ENCODE results near the gene SURF2. TPM values are rescaled to one million over a fixed set of nuclear protein-coding genes. Genes with fewer than 3 reads are reported as not detected.
"Not testable (repeated sequence)": the region's sequence is repeated elsewhere in the genome, so short reads cannot be mapped to it uniquely, and the experiment has no call there.

The SURF2 gene
- total RNA-seq, 4 donors from 2014 or later: 16.1 to 36.4 (median 28.7) TPM

GRCh38 chr9:133320421-133320881 lies 35.9 kb upstream of the SURF2 start:
- H3K27ac ChIP-seq (replicated peaks in 1 of 4): no peak overlapping the region
- no peaks in the 10 kb centered on the region for H3K36me3 ChIP-seq
- H3K4me1 ChIP-seq: no peaks in the 10 kb centered on the region
- intact Hi-C loops (cut with DNase I): no loop called here
- TF ChIP-seq POLR2A (IDR thresholded peaks at IDR 0.05; ENCODE audit: low read depth) (no peak), POLR2AphosphoS5 (IDR thresholded peaks at IDR 0.05) (no peak), EP300 (IDR thresholded peaks at IDR 0.05) (no peak)
- TF ChIP-seq, protein P1, sequence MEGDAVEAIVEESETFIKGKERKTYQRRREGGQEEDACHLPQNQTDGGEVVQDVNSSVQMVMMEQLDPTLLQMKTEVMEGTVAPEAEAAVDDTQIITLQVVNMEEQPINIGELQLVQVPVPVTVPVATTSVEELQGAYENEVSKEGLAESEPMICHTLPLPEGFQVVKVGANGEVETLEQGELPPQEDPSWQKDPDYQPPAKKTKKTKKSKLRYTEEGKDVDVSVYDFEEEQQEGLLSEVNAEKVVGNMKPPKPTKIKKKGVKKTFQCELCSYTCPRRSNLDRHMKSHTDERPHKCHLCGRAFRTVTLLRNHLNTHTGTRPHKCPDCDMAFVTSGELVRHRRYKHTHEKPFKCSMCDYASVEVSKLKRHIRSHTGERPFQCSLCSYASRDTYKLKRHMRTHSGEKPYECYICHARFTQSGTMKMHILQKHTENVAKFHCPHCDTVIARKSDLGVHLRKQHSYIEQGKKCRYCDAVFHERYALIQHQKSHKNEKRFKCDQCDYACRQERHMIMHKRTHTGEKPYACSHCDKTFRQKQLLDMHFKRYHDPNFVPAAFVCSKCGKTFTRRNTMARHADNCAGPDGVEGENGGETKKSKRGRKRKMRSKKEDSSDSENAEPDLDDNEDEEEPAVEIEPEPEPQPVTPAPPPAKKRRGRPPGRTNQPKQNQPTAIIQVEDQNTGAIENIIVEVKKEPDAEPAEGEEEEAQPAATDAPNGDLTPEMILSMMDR (IDR thresholded peaks at IDR 0.05): no peak
- H3K9me3 ChIP-seq: no peaks in the 10 kb centered on the region
- peaks cover 0 to 9% (median 0%) of the 10 kb centered on the region in 4 donors for H3K27me3 ChIP-seq
- DNase-seq (ENCODE audit: extremely low spot score): no peak
- no peak overlapping the region for H3K4me3 ChIP-seq
- WGBS: 70% methylated on average over 8 of the region's 13 CpGs

DNA sequence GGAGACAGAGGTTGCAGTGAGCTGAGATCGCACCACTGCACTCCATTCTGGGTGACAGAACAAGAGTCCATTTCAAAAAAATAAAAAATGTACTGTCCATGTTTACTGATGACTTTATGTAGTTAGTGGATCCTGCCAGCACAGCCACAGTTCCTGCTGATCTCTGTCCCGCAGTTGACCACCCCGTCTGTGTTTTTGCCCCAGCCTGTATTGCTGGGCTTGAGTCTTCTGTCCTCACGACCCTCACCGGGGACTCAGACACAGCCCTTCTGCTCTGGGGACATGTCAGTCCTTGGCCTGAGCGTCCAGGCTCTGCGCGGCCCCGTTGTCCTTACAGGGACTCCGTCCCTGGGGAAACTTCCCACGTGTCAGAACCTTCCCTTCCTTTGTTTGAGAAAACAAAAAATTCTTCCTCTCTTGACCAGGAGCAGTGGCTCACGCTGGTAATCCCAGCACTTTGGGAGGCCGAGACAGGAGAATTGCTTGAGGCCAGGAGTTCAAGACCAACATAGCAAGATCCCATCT lies 34.9 kb upstream of the SURF2 start:
- intact Hi-C loops (cut with DNase I): no loop called here
- H3K4me3 ChIP-seq: no peak overlapping the region
- WGBS: 86% methylated on average over 13 of the region's 13 CpGs
- no peak for TF ChIP-seq POLR2AphosphoS5 (IDR thresholded peaks at IDR 0.05)
- H3K27me3 ChIP-seq: peaks cover 0 to 9% (median 0%) of the 10 kb centered on the region in 4 donors
- no peaks in the 10 kb centered on the region for H3K9me3 ChIP-seq
- H3K27ac ChIP-seq (replicated peaks in 1 of 4): no peak overlapping the region
- H3K36me3 ChIP-seq: no peaks in the 10 kb centered on the region
- DNase-seq (ENCODE audit: extremely low spot score): no peak
- H3K4me1 ChIP-seq: no peaks in the 10 kb centered on the region

- intact Hi-C loops (cut with DNase I): no loop called here
- no peaks in the 10 kb centered on the region for H3K9me3 ChIP-seq
- H3K4me1 ChIP-seq: no peaks in the 10 kb centered on the region
- H3K27ac ChIP-seq (replicated peaks in 1 of 4): no peak overlapping the region
- no peak for DNase-seq (ENCODE audit: extremely low spot score)
- no peak overlapping the region for H3K4me3 ChIP-seq
- H3K27me3 ChIP-seq: peaks cover 0 to 4% (median 0%) of the 10 kb centered on the region in 4 donors
- 84% methylated on average over 10 of the region's 14 CpGs for WGBS
- no peaks in the 10 kb centered on the region for H3K36me3 ChIP-seq
- TF ChIP-seq, protein P1 (IDR thresholded peaks at IDR 0.05): no peak
Observed at GRCh38 chr9:133322701-133323100, 33.6 kb upstream of the SURF2 start.

GRCh38 chr9:133323211-133323610 lies 33.1 kb upstream of the SURF2 start:
- 85% methylated on average over 10 of the region's 10 CpGs for WGBS
- H3K4me1 ChIP-seq: no peaks in the 10 kb centered on the region
- no peak overlapping the region for H3K27ac ChIP-seq (replicated peaks in 1 of 4)
- H3K36me3 ChIP-seq: no peaks in the 10 kb centered on the region
- intact Hi-C loops (cut with DNase I): no loop called here
- H3K27me3 ChIP-seq: peaks cover 0 to 4% (median 0%) of the 10 kb centered on the region in 4 donors
- DNase-seq (ENCODE audit: extremely low spot score): no peak
- H3K4me3 ChIP-seq: no peak overlapping the region
- H3K9me3 ChIP-seq: no peaks in the 10 kb centered on the region
- no peak for TF ChIP-seq POLR2A (IDR thresholded peaks at IDR 0.05; ENCODE audit: low read depth)
- TF ChIP-seq, protein P1 (IDR thresholded peaks at IDR 0.05): no peak
- TF ChIP-seq POLR2AphosphoS5 (IDR thresholded peaks at IDR 0.05): no peak
- no peak for TF ChIP-seq EP300 (IDR thresholded peaks at IDR 0.05)

DNA sequence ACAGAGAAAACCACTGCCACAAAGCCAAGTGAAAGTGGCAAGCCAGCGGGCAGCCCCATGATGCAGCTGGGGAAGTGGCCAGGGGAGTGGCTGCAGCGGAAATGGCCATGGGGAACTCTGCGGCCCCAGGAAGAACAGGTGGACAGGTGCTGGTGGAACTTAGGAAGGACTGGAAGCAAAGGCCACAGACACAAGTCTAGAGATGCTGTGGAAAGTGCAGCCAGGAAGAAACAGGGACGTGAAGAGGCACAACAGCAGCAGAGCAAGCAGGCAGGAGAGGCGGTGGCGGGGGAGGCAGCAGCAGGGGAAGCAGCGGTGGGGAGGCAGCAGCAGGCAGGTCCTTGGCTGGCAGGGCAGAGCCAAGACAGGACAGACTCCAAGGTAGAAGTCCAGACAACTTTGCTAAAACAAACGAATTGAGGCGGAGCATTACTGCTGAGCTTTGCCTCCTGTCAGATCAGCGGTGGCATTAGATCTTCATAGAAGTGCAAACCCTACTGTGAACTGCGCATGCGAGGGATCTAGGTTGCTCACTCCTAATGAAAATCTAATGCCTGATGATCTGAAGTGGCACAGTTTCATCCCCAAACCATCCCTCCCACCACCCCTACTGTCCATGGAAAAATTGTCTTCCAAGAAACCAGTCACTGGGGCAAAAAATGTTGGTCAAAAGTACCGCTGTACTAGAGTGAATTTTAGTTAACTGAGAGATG lies 32.2 kb upstream of the SURF2 start:
- Histone ChIP-seq H3K27me3 (no peaks in the 10 kb centered on the region), H3K4me1 (no peaks in the 10 kb centered on the region), H3K27ac (replicated peaks in 1 of 4) (no peak overlapping the region), H3K4me3 (no peak overlapping the region), H3K36me3 (no peaks in the 10 kb centered on the region), H3K9me3 (no peaks in the 10 kb centered on the region)
- intact Hi-C loops (cut with DNase I): no loop called here
- 84% methylated on average over 13 of the region's 13 CpGs for WGBS
- no peak for DNase-seq (ENCODE audit: extremely low spot score)
- TF ChIP-seq EP300 (IDR thresholded peaks at IDR 0.05) (no peak), POLR2AphosphoS5 (IDR thresholded peaks at IDR 0.05) (no peak), POLR2A (IDR thresholded peaks at IDR 0.05; ENCODE audit: low read depth) (no peak)
- TF ChIP-seq, protein P1 (IDR thresholded peaks at IDR 0.05): no peak

GRCh38 chr9:133327021-133327420 lies 29.3 kb upstream of the SURF2 start:
- H3K4me1 ChIP-seq; H3K9me3 ChIP-seq; H3K27me3 ChIP-seq; H3K27ac ChIP-seq (replicated peaks in 1 of 4); intact Hi-C loops (cut with DNase I); H3K4me3 ChIP-seq; DNase-seq (ENCODE audit: extremely low spot score): not testable (repeated sequence)
- WGBS: 93% methylated on average over 6 of the region's 6 CpGs
- peaks cover 10 to 22% (median 19%) of the 10 kb centered on the region in 4 donors for H3K36me3 ChIP-seq
